Measurements from ENCODE around the gene ARL6IP4. TPM values are rescaled to one million over a fixed set of nuclear protein-coding genes. Genes with fewer than 3 reads are reported as not detected.

ARL6IP4 gene
- total and polyA plus RNA-seq, 10 of the 15 experiments (the other 5 are each of a cell fraction or from before 2014, with no cell fraction given), result 2.5 to 320 (median 188) TPM

DNA sequence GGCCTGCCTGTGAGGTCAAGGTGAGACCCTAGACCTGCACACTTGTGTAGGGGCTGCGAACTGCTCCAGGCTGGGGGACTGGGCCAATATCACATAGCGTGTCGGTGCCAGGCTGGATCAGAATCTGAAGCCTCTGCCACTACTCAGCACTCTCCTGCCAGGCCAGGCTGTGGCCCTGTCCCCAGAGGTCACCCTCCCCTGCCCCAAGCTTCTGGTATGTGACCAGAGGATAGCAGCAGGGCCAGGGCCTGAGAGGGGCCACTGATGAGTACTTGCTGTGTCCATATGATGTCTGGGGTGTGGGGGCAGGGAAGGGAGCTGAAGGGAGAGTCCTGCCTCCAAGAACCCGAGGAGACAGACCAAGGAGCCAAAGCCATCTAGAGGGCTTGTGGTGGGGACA is 17.8 kb downstream of the ARL6IP4 start:
- SMC1A ChIA-PET (ENCODE audit: uncharacterized antibody, unreplicated experiment), result no interaction called here
- H3K36me3 ChIP-seq (ENCODE audit: control insufficient read depth in 2 of 2, insufficient read depth in 2 of 2, low read length in 1 of 2), result no peaks in the 10 kb centered on the region
- H3K27ac ChIP-seq (ENCODE audit: control insufficient read depth, insufficient read depth), result no peak overlapping the region
- CTCF ChIA-PET, result interaction anchor here (0.7 kb wide), 1 partner anchor 13 kb away, joined by 3 read pairs; no protein-coding TSS in a partner anchor
- WGBS (ENCODE audit: insufficient coverage, insufficient replicate concordance, low lambda C conversion rate, missing lambda C conversion rate), result 45% methylated on average over 4 of the region's 4 CpGs
- in situ Hi-C loops (cut with MboI), result no loop called here
- no peak for DNase-seq (ENCODE audit: low read depth, low spot score)
- H4K20me1 ChIP-seq (ENCODE audit: control insufficient read depth, insufficient read depth), result no peaks in the 10 kb centered on the region
- no peak overlapping the region for H2AFZ ChIP-seq (ENCODE audit: control insufficient read depth, low read depth, low read length)
- RAD21 ChIA-PET (ENCODE audit: unreplicated experiment), result no interaction called here
- POLR2A ChIA-PET, result interaction anchor here (0.7 kb wide), 1 partner anchor 156 kb away, joined by 3 read pairs; no protein-coding TSS in a partner anchor
- intact Hi-C loops (cut with micrococcal nuclease; ENCODE audit: unreplicated experiment), result no loop called here
- ATAC-seq, result no peak
- no peaks in the 10 kb centered on the region for H3K9me3 ChIP-seq (replicated peaks; ENCODE audit: control insufficient read depth, insufficient read depth, low read length)
- H3K4me2 ChIP-seq (ENCODE audit: control insufficient read depth, insufficient read depth), result no peak overlapping the region
- no peak overlapping the region for H3K9ac ChIP-seq (ENCODE audit: control insufficient read depth, insufficient read depth, low read length)
- peaks cover 7% of the 10 kb centered on the region for H3K4me1 ChIP-seq (ENCODE audit: control insufficient read depth, insufficient read depth, low read length)
- no peak for FAIRE-seq
- H3K4me3 ChIP-seq, result no peak overlapping the region
- H3K27me3 ChIP-seq (replicated peaks in 1 of 2; ENCODE audit: control insufficient read depth in 2 of 2, insufficient read depth in 2 of 2, low read length in 1 of 2), result no peaks in the 10 kb centered on the region; a peak in 1 of 4 replicates
- no TSS peak for BruUV-seq (replicated peaks)
- no peaks in the 10 kb centered on the region for H3K79me2 ChIP-seq (ENCODE audit: control insufficient read depth, insufficient read depth, low read length)
- TF ChIP-seq, protein P1, sequence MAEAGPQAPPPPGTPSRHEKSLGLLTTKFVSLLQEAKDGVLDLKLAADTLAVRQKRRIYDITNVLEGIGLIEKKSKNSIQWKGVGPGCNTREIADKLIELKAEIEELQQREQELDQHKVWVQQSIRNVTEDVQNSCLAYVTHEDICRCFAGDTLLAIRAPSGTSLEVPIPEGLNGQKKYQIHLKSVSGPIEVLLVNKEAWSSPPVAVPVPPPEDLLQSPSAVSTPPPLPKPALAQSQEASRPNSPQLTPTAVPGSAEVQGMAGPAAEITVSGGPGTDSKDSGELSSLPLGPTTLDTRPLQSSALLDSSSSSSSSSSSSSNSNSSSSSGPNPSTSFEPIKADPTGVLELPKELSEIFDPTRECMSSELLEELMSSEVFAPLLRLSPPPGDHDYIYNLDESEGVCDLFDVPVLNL (IDR thresholded peaks at IDR 0.05; ENCODE audit: low read depth, low read length), result no peak
- TF ChIP-seq ZNF24 (IDR thresholded peaks at IDR 0.05), result no peak
- no peak for TF ChIP-seq TCF7 (IDR thresholded peaks at IDR 0.05; ENCODE audit: borderline replicate concordance)
- TF ChIP-seq, protein P2, sequence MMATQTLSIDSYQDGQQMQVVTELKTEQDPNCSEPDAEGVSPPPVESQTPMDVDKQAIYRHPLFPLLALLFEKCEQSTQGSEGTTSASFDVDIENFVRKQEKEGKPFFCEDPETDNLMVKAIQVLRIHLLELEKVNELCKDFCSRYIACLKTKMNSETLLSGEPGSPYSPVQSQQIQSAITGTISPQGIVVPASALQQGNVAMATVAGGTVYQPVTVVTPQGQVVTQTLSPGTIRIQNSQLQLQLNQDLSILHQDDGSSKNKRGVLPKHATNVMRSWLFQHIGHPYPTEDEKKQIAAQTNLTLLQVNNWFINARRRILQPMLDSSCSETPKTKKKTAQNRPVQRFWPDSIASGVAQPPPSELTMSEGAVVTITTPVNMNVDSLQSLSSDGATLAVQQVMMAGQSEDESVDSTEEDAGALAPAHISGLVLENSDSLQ (IDR thresholded peaks at IDR 0.05), result no peak
- TF ChIP-seq CHD2 (IDR thresholded peaks at IDR 0.05; ENCODE audit: borderline replicate concordance, low read depth, low read length), result no peak
- TF ChIP-seq TAF1 (IDR thresholded peaks at IDR 0.05; ENCODE audit: borderline replicate concordance, low read depth, low read length), result no peak
- TF ChIP-seq PML (IDR thresholded peaks at IDR 0.05; ENCODE audit: low read length), result no peak
- TF ChIP-seq POLR2AphosphoS5 (IDR thresholded peaks at IDR 0.05; ENCODE audit: low read length), result no peak
- no peak for TF ChIP-seq KDM1A (IDR thresholded peaks at IDR 0.05; ENCODE audit: borderline replicate concordance)
- TF ChIP-seq, protein P3, sequence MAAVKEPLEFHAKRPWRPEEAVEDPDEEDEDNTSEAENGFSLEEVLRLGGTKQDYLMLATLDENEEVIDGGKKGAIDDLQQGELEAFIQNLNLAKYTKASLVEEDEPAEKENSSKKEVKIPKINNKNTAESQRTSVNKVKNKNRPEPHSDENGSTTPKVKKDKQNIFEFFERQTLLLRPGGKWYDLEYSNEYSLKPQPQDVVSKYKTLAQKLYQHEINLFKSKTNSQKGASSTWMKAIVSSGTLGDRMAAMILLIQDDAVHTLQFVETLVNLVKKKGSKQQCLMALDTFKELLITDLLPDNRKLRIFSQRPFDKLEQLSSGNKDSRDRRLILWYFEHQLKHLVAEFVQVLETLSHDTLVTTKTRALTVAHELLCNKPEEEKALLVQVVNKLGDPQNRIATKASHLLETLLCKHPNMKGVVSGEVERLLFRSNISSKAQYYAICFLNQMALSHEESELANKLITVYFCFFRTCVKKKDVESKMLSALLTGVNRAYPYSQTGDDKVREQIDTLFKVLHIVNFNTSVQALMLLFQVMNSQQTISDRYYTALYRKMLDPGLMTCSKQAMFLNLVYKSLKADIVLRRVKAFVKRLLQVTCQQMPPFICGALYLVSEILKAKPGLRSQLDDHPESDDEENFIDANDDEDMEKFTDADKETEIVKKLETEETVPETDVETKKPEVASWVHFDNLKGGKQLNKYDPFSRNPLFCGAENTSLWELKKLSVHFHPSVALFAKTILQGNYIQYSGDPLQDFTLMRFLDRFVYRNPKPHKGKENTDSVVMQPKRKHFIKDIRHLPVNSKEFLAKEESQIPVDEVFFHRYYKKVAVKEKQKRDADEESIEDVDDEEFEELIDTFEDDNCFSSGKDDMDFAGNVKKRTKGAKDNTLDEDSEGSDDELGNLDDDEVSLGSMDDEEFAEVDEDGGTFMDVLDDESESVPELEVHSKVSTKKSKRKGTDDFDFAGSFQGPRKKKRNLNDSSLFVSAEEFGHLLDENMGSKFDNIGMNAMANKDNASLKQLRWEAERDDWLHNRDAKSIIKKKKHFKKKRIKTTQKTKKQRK (IDR thresholded peaks at IDR 0.05; ENCODE audit: low read depth, low read length), result no peak
- TF ChIP-seq CBX3 (IDR thresholded peaks at IDR 0.05; ENCODE audit: borderline replicate concordance, low read depth), result no peak
- TF ChIP-seq CHD1 (IDR thresholded peaks at IDR 0.05; ENCODE audit: low read depth, low read length), result no peak
- TF ChIP-seq ZNF274 (IDR thresholded peaks at IDR 0.05; ENCODE audit: insufficient read depth, insufficient read length), result no peak
- no peak for TF ChIP-seq SMARCA5 (IDR thresholded peaks at IDR 0.05)
- TF ChIP-seq ZNF217 (IDR thresholded peaks at IDR 0.05), result no peak
- no peak for TF ChIP-seq SMAD5 (IDR thresholded peaks at IDR 0.05; ENCODE audit: low read depth)

Data from GM12878 (cell line).